Activated CD4-positive, CD25-positive, alpha-beta regulatory T cell treated with anti-CD3 and anti-CD28 coated beads, Interleukin-2, amount 50 U/mL, for 16 hours (primary cell): ENCODE data around the gene CFAP20DC.
"Not testable (repeated sequence)": the region's sequence is repeated elsewhere in the genome, so short reads cannot be mapped to it uniquely, and the experiment has no call there.

ENCODE experiments used
- DNase-seq: peaks from one replicate; pipeline ENCODE4 v3.0.0-alpha.2; 2020; ENCODE audit warnings: low read depth, low spot score

The CFAP20DC gene

DNA sequence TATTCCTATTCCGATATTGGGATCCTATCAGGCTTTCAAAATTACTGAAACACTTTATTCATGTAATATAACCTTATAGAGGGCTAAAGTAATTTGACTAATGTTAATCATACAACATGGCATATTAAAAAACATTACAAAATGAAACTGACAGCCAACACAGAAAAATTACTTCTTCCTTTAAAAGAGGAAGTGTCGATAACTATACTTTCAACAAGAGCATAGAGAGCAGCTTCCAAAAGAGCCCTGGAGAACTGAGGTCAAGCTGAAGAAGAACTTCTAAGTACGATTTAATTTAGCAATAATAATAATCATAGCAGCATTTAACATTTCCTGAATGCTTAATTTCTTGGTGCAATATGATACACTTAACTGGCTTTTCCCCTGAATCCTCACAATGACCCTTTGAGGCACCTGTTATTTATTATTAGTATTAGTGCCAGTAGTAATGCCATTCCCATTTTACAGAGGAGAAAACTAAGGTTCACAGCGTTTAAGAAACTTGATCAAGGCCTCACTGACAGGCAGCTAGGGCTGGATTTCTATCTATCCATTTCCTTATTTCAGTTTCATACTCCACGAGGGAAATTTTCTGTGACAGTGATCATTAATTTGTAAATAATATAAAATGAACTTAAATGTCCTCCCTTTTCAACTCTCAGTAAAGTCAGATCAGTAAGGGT lies 181.6 kb downstream of the CFAP20DC start:
- DNase-seq, result no peak

DNA sequence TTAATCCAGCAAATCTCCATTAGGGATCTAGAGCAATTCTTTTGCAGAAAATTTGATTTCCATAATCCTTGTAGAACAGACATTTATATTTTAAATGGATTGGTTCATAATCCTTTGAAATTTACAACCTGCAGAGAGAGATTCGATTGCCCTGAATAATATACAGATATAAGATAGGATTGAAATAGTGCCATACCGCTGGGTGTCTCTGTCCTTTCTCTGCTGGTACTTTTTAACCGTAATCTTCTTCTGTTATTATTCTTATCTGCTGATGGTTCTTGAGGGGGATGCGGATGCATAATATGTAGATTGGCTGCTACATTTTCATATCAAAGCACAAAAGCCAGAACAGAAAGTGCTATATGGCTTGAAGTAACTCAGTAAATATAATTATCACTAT lies 182.2 kb downstream of the CFAP20DC start:
- no peak for DNase-seq

DNA sequence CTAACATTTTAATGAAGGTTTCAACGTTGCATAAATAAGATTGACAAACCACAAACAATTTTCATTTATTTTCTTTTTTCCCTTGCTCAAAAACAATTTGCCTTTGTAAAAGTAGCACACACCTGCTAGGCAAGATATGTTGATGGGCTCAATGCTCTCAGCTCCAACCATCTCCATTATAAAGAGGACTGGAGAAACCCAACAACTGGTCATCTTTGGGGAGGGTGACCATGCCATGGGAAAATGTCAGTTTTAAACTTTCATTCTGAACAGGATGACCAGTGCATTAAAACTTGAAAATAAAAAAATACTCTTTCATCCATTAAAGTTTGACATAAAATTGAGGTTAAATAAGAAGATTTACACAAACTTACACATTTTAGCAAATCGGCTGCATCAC lies 183.7 kb downstream of the CFAP20DC start:
- no peak for DNase-seq

DNA sequence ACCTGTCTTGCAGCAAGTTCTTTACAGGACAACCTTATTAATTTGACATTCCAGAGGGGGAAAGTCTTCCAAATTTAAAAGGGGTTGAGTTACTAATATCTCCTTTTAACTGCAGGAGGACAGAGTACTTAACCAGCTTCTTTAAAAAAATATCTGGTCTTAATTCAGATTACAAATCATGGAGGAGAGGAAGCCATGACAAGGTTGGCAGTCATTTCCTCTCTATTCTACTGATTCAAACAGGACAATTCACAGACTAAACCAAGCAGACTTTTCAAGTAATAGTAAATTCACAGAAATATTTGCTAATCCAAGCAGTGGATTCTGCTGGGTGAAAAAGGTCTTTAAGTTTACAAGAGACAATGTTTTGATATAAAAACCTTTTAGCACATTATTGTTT lies 185.3 kb downstream of the CFAP20DC start:
- DNase-seq, result no peak

DNA sequence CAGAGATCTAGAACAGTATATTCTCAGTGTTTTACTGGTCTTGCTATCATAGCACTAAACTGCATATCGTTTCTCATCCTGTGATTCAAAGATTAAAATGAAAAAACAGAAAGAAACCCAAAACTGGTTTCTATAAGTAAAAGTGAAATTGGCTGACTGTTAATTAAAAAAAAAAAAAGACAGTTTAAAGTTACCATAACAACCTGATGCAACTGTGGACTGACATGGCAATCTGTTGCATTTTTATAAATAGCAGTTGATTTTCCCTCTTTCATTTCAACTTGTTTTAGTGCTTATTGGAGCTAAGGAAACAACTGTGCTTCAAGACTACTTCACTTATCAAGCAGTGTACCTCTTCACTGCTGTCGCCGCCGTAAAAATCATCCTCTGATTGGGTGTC lies 186.6 kb downstream of the CFAP20DC start:
- DNase-seq, result no peak

DNA sequence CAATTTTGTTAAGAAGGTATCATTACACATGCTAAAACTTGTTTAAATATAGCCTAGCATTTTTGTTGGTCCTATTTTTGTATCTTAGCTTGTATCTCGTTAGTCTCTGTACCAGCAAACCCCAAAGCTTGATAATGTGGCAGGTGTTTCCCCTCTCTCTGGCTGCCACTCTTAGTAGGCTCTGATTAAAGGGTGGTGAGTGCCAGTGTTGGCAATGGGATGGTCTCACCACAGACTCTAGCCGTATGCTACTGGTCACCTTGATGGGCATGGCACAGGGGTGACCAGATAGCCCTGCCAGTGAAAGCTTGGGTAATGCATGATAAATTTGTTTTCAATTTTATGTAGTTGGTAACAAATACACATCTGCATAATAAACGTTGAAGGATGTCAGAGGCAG lies 188.3 kb downstream of the CFAP20DC start:
- DNase-seq, result no peak

DNA sequence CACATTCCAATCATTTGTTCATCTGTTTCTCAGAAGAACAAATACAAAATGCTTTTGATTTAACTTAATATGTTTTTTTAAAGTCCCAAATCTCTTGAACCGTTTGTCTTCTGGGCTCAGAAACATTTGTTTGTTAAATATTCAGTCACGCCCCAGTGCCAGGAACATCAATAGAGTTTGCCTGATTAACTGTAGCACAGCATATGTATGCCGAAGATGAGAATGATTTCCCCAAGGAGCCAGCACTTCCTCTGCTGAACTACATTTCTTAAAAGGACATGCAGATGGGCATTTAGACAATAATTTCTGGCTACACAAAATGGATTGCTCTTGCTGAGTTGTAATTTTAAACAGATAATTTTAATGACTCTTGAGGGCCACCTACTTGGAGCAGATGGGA lies 191.7 kb downstream of the CFAP20DC start:
- DNase-seq, result no peak

DNA sequence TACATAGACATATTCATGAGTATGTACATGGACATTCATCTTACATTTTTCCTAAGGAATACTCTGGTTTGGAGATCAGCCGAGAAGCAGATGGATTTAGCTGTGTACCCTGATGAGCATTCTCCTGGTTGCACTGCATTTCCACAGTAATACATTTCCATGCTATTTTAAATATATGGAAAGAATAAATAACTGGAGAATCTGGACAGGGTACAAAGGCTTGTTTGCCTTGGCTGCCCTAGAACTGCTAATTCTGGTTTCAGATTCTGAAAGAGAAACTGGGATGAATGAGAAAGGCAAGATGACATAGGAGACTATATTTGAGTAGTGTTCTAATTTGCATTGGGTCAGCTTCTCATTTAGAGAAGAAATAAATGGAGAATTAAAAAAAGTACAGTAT lies 192.4 kb downstream of the CFAP20DC start:
- DNase-seq, result no peak

DNA sequence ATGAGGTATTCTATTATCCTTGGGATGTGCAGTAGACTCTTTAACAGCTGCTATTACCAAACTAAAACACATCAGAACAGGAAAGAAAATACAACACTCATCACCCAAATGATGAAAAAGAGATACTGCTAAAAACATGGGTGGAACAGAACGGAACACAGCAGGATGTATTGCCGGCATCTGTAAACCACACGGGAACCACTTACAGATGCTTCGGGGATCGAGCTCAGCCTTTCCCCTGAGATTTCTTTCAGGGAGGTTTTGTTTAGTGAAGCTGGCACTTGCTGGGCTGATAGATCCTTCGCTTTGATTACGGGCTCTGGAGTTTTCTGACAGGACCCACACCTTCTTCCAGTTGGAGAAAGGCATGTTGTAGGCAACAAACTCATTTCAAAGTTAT lies 201.0 kb downstream of the CFAP20DC start:
- no peak for DNase-seq

DNA sequence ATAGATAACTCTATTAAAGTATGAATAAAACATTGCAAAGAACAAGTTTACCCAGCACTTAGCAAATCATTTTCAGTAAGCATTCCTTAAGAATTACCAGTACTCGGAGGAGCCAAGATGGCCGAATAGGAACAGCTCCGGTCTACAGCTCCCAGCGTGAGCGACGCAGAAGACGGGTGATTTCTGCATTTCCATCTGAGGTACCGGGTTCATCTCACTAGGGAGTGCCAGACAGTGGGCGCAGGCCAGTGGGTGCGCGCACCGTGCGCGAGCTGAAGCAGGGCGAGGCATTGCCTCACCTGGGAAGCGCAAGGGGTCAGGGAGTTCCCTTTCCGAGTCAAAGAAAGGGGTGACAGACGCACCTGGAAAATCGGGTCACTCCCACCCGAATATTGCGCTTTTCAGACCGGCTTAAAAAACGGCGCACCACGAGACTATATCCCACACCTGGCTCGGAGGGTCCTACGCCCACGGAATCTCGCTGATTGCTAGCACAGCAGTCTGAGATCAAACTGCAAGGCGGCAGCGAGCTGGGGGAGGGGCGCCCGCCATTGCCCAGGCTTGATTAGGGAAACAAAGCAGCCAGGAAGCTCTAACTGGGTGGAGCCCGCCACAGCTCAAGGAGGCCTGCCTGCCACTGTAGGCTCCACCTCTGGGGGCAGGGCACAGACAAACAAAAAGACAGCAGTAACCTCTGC lies 207.6 kb downstream of the CFAP20DC start:
- not testable (repeated sequence) for DNase-seq

DNA sequence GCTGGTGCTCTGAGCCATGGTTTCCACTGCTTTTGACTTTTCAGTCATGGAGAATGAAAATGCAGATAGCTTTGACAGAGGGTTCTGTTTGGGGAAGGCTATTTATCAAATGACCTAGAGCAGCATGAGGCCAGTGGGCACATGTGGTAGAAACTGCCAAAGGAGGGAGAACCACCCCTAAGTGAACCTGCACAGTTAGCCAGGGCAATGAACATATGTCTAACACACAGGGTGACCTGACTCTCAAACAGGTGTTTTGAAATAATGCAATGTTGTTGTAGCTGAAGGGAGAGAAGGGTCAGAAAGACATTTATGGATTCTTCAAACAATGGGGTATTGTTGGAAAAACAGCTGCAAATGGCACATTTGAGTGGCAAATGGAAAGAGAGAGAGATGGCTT lies 208.9 kb downstream of the CFAP20DC start:
- no peak for DNase-seq

DNA sequence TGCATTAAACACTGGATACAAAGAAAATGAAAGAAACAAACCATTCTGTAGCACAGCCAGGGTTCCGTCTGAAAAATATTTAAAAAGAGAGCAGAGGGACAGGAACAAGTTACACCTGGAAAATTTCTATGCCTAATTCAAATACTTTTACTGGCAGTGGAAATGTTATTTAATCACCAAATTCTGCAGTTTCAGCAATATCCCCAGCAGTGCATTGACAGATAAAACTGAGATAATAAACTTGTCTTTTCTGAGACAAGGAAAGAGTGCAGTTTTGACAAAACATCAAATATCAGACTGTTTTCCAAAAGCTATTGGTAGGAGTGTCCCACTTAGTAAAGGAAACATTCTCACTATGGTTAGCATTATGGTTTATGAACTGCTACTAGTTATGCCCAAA lies 209.9 kb downstream of the CFAP20DC start:
- DNase-seq, result no peak

DNA sequence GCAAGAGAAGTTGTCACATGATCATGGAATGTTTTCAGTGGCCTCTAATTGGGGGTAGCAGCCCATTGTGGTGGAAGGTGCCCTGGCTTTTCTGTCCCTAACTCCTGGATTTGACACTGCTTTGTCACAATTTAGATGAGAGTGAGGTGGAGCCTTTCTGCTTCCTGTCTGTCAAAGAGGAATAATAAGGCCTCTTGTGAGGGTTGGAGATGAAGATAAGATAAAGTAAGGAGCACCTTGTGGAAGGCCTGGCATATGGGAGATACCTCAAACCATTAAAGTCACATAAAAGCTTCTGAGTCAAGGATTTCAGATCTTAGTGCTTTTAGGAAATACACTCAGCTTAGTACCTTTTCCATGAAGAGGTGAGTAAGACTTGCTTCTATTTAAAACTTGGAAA lies 210.6 kb downstream of the CFAP20DC start:
- DNase-seq, result no peak

DNA sequence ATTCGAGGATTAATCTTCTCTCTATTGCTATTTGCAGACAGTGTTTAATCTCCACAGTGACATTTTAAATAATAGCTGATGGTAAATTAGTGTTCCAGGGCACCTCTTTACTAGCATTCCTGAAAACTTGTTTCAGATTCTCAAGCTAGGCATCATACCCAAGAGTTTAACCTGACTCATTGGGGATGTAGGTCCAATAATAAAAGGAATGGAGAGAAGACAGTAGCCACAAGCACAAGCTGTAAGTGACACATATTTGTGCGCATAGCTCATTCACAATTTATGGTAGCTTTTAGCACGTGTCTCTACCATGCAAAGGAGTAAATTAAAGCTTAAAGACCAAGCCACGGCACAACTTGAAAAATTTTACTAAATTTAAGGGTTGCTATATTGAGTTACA lies 212.0 kb downstream of the CFAP20DC start:
- DNase-seq, result no peak

DNA sequence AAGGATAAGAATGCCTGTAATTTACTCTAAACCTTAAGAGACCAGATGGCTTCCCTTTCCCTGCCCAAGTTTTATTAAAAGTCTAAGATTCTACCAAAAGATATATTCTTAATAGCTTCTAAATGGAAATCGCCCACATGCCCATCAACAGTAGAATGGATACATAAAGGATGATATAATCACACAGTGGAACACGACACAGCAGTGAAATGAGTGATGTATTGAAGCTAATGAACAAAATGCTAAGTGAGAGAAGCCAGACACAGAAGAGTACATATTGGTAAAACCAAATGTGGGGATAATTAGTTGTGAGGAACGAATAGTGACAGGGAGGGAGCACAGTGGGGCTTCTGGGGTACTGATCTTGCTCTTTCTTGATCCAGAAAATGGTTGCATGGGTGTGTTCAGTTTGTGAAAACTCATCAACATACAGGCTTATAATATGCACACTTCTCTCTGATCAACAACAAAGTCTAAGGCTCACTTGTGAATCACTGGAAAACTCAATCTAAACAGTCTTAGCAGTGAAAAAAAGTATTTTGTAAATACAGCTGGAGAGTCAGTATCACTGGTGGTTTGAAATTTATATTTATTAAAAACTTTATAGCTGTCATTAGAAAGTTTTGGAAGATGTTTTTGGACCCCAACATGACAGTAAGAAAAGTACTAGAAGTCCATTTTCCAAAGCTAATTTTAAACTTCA lies 212.5 kb downstream of the CFAP20DC start:
- DNase-seq, result no peak

DNA sequence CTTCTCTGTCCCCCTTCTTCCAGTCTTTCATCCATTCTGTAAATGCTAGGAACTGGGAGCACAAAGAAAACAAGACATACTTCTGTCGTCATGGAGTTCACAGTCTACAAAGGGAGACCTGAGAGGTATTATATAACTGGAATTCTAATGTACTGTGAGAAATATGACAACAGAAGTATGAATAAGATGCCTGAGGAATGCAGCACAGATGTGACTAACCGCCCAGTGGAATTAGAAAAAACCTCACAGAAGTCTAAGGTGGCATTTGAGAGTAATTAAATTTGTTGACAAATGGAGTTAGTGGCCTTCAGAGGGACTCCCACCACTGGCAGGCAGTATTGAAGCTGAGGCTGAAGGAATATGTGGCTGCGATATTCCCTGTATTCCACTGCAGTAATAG lies 214.7 kb downstream of the CFAP20DC start:
- DNase-seq, result no peak

DNA sequence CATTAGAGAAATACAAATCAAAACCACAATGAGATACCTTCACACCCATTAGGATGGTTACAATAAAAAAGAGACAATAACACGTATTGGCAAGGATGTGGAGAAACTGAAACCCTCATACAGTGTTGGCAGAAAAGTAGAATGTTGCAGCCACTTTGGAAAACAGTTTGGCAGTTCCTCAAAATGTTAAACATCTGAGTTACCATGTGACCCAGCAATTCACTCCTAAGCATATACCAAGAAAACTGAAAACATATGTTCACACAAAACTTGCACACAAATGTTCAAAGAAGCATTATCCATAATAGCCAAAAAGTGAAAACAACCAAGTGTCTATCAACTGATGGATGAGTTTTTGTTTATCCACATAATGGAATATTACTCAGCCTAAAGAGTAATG lies 216.3 kb downstream of the CFAP20DC start:
- DNase-seq, result no peak

DNA sequence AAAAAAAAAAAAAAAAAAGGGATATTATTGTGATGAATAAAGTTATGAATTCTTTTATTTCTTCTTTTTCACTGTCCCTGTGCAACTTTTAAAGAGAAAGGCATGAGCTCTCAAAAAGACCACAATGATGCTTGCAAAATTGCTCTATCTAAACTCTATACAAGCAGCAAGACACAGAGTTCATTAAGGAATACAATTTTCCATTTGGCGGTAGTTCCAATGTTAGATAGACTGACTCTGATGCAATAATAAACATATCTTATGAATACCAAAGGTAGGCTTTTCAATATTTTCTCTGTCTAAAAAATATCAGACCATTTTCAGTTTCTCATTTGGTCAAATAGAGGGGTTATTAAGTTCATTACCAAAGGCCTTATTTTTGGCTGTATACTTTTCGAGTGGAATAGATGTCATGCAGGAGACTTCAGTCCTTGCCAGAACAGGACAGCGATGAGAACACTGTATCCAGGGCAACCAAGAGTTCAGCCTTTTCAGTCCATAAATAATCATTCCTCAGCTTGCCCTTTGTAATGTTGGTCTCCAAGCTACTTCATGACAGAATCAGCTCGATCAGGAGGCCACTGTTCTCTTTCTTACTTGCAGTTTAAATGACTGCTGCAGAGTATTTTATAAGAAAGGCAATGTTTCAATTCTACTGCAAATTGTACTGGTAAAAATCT lies 220.4 kb downstream of the CFAP20DC start:
- no peak for DNase-seq

DNA sequence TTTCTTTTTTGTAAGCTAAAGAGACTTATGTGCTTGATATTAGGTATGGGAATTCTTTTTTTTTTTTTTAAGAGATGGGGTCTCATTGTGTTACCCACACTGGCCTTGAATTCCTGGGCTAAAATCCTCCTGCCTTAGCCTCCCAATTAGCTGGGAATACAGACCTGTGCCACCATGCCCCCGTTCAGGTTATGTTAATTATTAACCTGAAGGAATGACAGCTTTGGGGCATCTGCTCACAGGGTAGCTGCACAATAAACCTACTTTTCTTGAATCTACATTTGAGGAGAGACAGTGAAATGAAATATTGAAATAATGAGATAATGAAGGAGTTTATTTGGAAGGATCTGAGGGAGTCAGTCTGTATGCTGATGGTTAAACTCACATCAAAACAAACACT lies 225.0 kb downstream of the CFAP20DC start:
- no peak for DNase-seq

DNA sequence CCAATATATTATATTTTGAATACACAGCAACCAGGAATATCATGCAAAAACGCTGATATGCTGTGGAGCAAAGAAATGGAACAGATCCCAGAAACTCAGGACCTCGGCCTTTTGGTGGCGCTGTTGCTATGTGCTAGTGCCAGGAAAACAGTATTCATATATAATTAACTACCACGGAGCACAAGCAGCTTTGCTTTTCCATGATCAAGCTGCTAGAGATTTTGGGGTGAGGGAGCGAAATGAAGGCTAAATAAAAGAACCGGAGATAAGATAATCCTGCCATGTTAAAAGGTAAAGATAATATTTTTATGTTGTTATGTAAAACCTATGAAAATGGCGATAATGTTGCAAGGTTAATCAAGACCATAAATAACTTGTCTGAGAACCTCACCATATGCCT lies 225.5 kb downstream of the CFAP20DC start:
- no peak for DNase-seq

DNA sequence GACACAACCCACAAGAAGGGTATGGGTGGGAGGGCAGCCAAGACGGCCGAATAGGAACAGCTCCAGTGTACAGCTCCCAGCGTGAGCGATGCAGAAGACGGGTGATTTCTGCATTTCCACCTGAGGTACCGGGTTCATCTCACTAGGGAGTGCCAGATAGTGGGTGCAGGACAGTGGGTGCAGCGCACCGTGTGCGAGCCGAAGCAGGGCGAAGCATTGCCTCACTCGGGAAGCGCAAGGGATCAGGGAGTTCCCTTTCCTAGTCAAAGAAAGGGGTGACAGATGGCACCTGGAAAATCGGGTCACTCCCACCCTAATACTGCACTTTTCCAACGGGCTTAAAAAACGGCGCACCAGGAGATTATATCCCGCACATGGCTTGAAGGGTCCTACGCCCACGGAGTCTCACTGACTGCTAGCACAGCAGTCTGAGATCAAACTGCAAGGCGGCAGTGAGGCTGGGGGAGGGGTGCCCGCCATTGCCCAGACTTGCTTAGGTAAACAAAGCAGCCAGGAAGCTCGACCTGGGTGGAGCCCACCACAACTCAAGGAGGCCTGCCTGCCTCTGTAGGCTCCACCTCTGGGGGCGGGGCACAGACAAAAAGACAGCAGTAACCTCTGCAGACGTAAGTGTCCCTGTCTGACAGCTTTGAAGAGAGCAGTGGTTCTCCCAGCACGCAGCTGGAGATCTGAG lies 243.1 kb downstream of the CFAP20DC start:
- not testable (repeated sequence) for DNase-seq

DNA sequence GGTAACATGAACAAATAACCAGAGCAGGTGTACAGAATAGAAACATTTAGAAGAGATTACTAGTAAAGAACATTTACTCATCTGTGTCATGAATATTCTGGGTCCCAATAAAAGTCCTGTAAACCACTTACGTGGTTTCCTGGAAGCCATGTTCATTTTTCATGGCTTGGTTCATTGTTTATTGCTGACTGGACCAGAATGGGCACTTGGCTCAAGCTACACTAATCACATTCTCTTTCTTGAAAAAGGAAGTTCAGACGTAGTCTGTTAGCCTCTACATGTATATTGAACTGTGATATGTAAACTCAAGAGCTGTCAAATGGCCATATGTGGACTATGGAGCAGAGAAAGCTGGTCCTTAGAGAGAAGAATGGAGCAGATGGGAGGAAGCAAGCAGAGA lies 244.9 kb downstream of the CFAP20DC start:
- no peak for DNase-seq
